ELR (cell line): ENCODE results near the gene VAT1L.

Experiments used
- DNase-seq: peaks from one replicate; pipeline ENCODE4 v3.0.0-alpha.2; 2015; ENCODE audit warnings: low read depth

Gene VAT1L

GRCh38 chr16:77869997-77870813 lies 81.8 kb downstream of the VAT1L start:
- no peak for DNase-seq

GRCh38 chr16:77871932-77872331 lies 83.6 kb downstream of the VAT1L start:
- DNase-seq = no peak

- no peak for DNase-seq
These were observed 84.7 kb downstream of the VAT1L start for GRCh38 chr16:77873066-77873465.

GRCh38 chr16:77874347-77874746 lies 86.0 kb downstream of the VAT1L start:
- no peak for DNase-seq

GRCh38 chr16:77876776-77877175 lies 88.4 kb downstream of the VAT1L start:
- DNase-seq = no peak

GRCh38 chr16:77877712-77878347 lies 89.5 kb downstream of the VAT1L start:
- peak; percentile 78 for DNase-seq

- DNase-seq = no peak
These were observed 93.1 kb downstream of the VAT1L start for GRCh38 chr16:77881355-77882030.

GRCh38 chr16:77882358-77882757 lies 94.0 kb downstream of the VAT1L start:
- DNase-seq = no peak

GRCh38 chr16:77885571-77886295 lies 97.4 kb downstream of the VAT1L start:
- DNase-seq = no peak

- no peak for DNase-seq
These were observed 100.5 kb downstream of the VAT1L start for GRCh38 chr16:77888871-77889270.

GRCh38 chr16:77890075-77890474 lies 101.7 kb downstream of the VAT1L start:
- DNase-seq = no peak

- no peak for DNase-seq
These were observed 105.8 kb downstream of the VAT1L start for GRCh38 chr16:77894162-77894561.

- no peak for DNase-seq
These were observed 107.6 kb downstream of the VAT1L start for GRCh38 chr16:77895962-77896361.

- no peak for DNase-seq
These were observed 108.2 kb downstream of the VAT1L start for GRCh38 chr16:77896415-77897128.

GRCh38 chr16:77897129-77897437 lies 108.7 kb downstream of the VAT1L start:
- no peak for DNase-seq

GRCh38 chr16:77897831-77898605 lies 109.7 kb downstream of the VAT1L start:
- DNase-seq = no peak

- DNase-seq = no peak
These were observed 110.4 kb downstream of the VAT1L start for GRCh38 chr16:77898671-77899211.

GRCh38 chr16:77899416-77899815 lies 111.1 kb downstream of the VAT1L start:
- DNase-seq = no peak

GRCh38 chr16:77905374-77905920 lies 117.1 kb downstream of the VAT1L start:
- DNase-seq = no peak

GRCh38 chr16:77910021-77910420 lies 121.7 kb downstream of the VAT1L start:
- no peak for DNase-seq

GRCh38 chr16:77912617-77913016 lies 124.3 kb downstream of the VAT1L start:
- no peak for DNase-seq
